ENCODE results near the gene FAM120C.

The FAM120C gene

DNA sequence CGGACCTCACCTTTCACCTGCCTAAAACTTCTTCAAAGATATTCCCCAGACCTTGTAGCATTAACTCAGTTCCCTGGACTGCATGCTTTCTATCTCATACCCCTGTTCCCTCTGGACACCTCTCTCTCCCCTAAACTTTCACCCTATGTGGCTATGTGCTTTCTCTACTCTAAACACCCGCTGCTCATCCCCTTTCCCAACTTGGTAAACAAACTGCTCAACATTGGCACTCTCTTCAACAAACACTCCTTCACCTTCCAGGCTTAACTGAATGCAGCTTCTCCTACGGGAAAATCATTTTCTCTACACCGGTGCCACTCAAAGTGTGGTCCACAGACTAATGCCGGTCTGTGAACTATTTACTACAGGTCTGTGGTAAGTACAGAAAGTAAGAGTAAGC lies 158.7 kb downstream of the FAM120C start:
- no peak for DNase-seq
